ENCODE data around the gene PEBP1. TPM values are rescaled to one million over a fixed set of nuclear protein-coding genes. Genes with fewer than 3 reads are reported as not detected.

PEBP1 gene
- total and polyA plus RNA-seq, 2 experiments from 2014 or later, result 598 to 685 TPM

GRCh38 chr12:118175823-118176447, 40.0 kb downstream of the PEBP1 start:
- no peaks in the 10 kb centered on the region for H3K79me2 ChIP-seq
- no peak overlapping the region for H3K4me3 ChIP-seq
- no peak overlapping the region for H3K4me2 ChIP-seq
- TF ChIP-seq CTCF (IDR thresholded peaks at IDR 0.05; ENCODE audit: poor library complexity), result no peak
- no peak for TF ChIP-seq EZH2 (IDR thresholded peaks at IDR 0.05; ENCODE audit: borderline replicate concordance)
- TF ChIP-seq EZH2phosphoT487 (IDR thresholded peaks at IDR 0.05; ENCODE audit: low read depth, severe bottlenecking, unreplicated experiment), result no peak
- DNase-seq (ENCODE audit: low spot score), result no peak
- H4K20me1 ChIP-seq (ENCODE audit: insufficient read depth, poor library complexity, severe bottlenecking), result no peaks in the 10 kb centered on the region
- H3K36me3 ChIP-seq (replicated peaks; ENCODE audit: insufficient read depth, low read depth), result peaks cover 4% of the 10 kb centered on the region
- no peaks in the 10 kb centered on the region for H3K27me3 ChIP-seq
- H3K9me3 ChIP-seq (ENCODE audit: low read depth), result no peaks in the 10 kb centered on the region
- no peak overlapping the region for H3K27ac ChIP-seq
- 92% methylated on average over 4 of the region's 4 CpGs for WGBS (ENCODE audit: low lambda C conversion rate, missing lambda C conversion rate)
- H2AFZ ChIP-seq, result no peak overlapping the region
- no peaks in the 10 kb centered on the region for H3K4me1 ChIP-seq (ENCODE audit: insufficient read depth)
- H3K9me2 ChIP-seq (replicated peaks; ENCODE audit: insufficient read depth), result no peaks in the 10 kb centered on the region

- H3K9me3 ChIP-seq (ENCODE audit: low read depth), result no peaks in the 10 kb centered on the region
- no peak overlapping the region for H2AFZ ChIP-seq
- no peak overlapping the region for H3K4me3 ChIP-seq
- no peaks in the 10 kb centered on the region for H3K27me3 ChIP-seq
- H3K9me2 ChIP-seq (replicated peaks; ENCODE audit: insufficient read depth), result no peaks in the 10 kb centered on the region
- no peak overlapping the region for H3K4me2 ChIP-seq
- no peak for TF ChIP-seq EZH2phosphoT487 (IDR thresholded peaks at IDR 0.05; ENCODE audit: low read depth, severe bottlenecking, unreplicated experiment)
- no peak for TF ChIP-seq CTCF (IDR thresholded peaks at IDR 0.05; ENCODE audit: poor library complexity)
- no peak for TF ChIP-seq EZH2 (IDR thresholded peaks at IDR 0.05; ENCODE audit: borderline replicate concordance)
- peaks cover 10% of the 10 kb centered on the region for H3K79me2 ChIP-seq
- no peak for DNase-seq (ENCODE audit: low spot score)
- no peaks in the 10 kb centered on the region for H3K4me1 ChIP-seq (ENCODE audit: insufficient read depth)
- H4K20me1 ChIP-seq (ENCODE audit: insufficient read depth, poor library complexity, severe bottlenecking), result no peaks in the 10 kb centered on the region
- no peak overlapping the region for H3K27ac ChIP-seq
- H3K36me3 ChIP-seq (replicated peaks; ENCODE audit: insufficient read depth, low read depth), result no peaks in the 10 kb centered on the region
Observed at GRCh38 chr12:118183155-118183554, 47.2 kb downstream of the PEBP1 start.

GRCh38 chr12:118183711-118184110, 47.8 kb downstream of the PEBP1 start:
- Histone ChIP-seq H3K79me2 (peaks cover 13% of the 10 kb centered on the region), H3K4me3 (no peak overlapping the region), H3K36me3 (replicated peaks; ENCODE audit: insufficient read depth, low read depth) (no peaks in the 10 kb centered on the region), H3K27ac (no peak overlapping the region), H3K27me3 (no peaks in the 10 kb centered on the region), H3K4me2 (no peak overlapping the region), H3K9me2 (replicated peaks; ENCODE audit: insufficient read depth) (no peaks in the 10 kb centered on the region), H3K4me1 (ENCODE audit: insufficient read depth) (no peaks in the 10 kb centered on the region), H3K9me3 (ENCODE audit: low read depth) (no peaks in the 10 kb centered on the region), H2AFZ (no peak overlapping the region), H4K20me1 (ENCODE audit: insufficient read depth, poor library complexity, severe bottlenecking) (no peaks in the 10 kb centered on the region)
- TF ChIP-seq EZH2phosphoT487 (IDR thresholded peaks at IDR 0.05; ENCODE audit: low read depth, severe bottlenecking, unreplicated experiment), result no peak
- TF ChIP-seq CTCF (IDR thresholded peaks at IDR 0.05; ENCODE audit: poor library complexity), result no peak
- no peak for TF ChIP-seq EZH2 (IDR thresholded peaks at IDR 0.05; ENCODE audit: borderline replicate concordance)
- no peak for DNase-seq (ENCODE audit: low spot score)

All from hepatocyte (in vitro differentiated cells).